ENCODE data around the gene TPRG1.
"Not testable (repeated sequence)": the region's sequence is repeated elsewhere in the genome, so short reads cannot be mapped to it uniquely, and the experiment has no call there.

Gene TPRG1

DNA sequence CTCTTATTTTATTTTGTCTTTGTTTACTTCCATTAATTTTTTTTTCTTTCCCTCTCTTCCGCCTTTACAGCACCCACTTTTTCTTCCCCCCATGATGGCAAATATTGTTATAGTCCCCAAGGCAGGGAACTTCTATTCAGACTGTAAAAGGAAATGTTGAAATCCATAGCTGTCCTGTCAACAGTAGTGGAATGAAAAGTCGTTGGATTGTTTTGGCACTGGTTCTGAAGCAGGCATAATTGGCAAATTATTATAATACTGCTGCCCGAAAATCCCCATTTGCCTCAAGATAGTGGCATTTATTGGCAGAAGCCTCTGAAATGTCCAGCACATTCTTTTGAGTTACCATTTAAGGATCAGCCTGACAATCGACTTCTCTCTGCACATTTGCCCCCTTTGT lies 150.6 kb downstream of the TPRG1 start:
- Histone ChIP-seq H3K9ac (ENCODE audit: low read length) (no peak overlapping the region), H4K20me1 (ENCODE audit: low read depth, low read length) (no peaks in the 10 kb centered on the region), H3K36me3 (ENCODE audit: low read length) (no peaks in the 10 kb centered on the region), H2AFZ (ENCODE audit: low read depth, low read length, severe bottlenecking) (no peak overlapping the region), H3K9me3 (ENCODE audit: insufficient read depth, low read length) (no peaks in the 10 kb centered on the region), H3K4me2 (ENCODE audit: low read depth, low read length, poor library complexity, severe bottlenecking) (no peak overlapping the region), H3F3A (ENCODE audit: insufficient read depth) (no peaks in the 10 kb centered on the region), H3K79me2 (ENCODE audit: insufficient read depth, low read length) (no peaks in the 10 kb centered on the region), H3K27ac (ENCODE audit: low read depth, low read length) (no peak overlapping the region), H3K4me3 (ENCODE audit: insufficient read depth, low read length, poor library complexity, severe bottlenecking) (no peak overlapping the region), H3K27me3 (ENCODE audit: low read length) (no peaks in the 10 kb centered on the region), H3K9me2 (replicated peaks; ENCODE audit: insufficient read depth, low read length) (no peaks in the 10 kb centered on the region)
- TF ChIP-seq, protein P1, sequence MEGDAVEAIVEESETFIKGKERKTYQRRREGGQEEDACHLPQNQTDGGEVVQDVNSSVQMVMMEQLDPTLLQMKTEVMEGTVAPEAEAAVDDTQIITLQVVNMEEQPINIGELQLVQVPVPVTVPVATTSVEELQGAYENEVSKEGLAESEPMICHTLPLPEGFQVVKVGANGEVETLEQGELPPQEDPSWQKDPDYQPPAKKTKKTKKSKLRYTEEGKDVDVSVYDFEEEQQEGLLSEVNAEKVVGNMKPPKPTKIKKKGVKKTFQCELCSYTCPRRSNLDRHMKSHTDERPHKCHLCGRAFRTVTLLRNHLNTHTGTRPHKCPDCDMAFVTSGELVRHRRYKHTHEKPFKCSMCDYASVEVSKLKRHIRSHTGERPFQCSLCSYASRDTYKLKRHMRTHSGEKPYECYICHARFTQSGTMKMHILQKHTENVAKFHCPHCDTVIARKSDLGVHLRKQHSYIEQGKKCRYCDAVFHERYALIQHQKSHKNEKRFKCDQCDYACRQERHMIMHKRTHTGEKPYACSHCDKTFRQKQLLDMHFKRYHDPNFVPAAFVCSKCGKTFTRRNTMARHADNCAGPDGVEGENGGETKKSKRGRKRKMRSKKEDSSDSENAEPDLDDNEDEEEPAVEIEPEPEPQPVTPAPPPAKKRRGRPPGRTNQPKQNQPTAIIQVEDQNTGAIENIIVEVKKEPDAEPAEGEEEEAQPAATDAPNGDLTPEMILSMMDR (IDR thresholded peaks at IDR 0.05; ENCODE audit: insufficient read depth, low read length, poor library complexity, severe bottlenecking): no peak
- TF ChIP-seq EZH2phosphoT487 (conservative IDR thresholded peaks at IDR 0.05; ENCODE audit: low read length): no peak

GRCh38 chr3:189324538-189325138 lies 152.9 kb downstream of the TPRG1 start:
- Histone ChIP-seq H3K4me3 (ENCODE audit: insufficient read depth, low read length, poor library complexity, severe bottlenecking) (no peak overlapping the region), H3K9me2 (replicated peaks; ENCODE audit: insufficient read depth, low read length) (no peaks in the 10 kb centered on the region), H3K79me2 (ENCODE audit: insufficient read depth, low read length) (no peaks in the 10 kb centered on the region), H3K9me3 (ENCODE audit: insufficient read depth, low read length) (no peaks in the 10 kb centered on the region), H4K20me1 (ENCODE audit: low read depth, low read length) (no peaks in the 10 kb centered on the region), H3F3A (ENCODE audit: insufficient read depth) (no peaks in the 10 kb centered on the region), H3K27me3 (ENCODE audit: low read length) (no peaks in the 10 kb centered on the region), H3K4me2 (ENCODE audit: low read depth, low read length, poor library complexity, severe bottlenecking) (peak overlapping the region; percentile 13), H3K27ac (ENCODE audit: low read depth, low read length) (no peak overlapping the region), H2AFZ (ENCODE audit: low read depth, low read length, severe bottlenecking) (no peak overlapping the region), H3K36me3 (ENCODE audit: low read length) (no peaks in the 10 kb centered on the region), H3K9ac (ENCODE audit: low read length) (no peak overlapping the region)
- TF ChIP-seq, protein P1 (IDR thresholded peaks at IDR 0.05; ENCODE audit: insufficient read depth, low read length, poor library complexity, severe bottlenecking): no peak
- no peak for TF ChIP-seq EZH2phosphoT487 (conservative IDR thresholded peaks at IDR 0.05; ENCODE audit: low read length)

DNA sequence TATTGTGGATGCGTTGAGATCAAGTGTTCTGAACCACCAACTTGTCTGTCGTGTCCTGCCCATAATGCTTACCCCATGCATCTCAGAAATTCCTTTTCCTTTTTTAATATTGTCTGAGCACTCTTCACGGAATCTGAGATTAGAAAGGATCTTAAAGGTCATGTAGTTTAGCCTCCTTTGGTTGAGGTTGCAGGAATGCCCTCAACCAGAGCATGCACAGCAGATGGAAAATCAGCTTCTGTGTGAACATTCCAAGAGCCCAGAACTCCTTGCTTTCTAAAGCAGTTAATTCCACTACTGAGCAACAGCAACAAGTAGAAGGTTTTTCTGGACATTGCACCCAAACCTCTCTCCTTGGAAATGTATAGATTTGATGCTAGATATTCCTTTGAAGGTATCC lies 153.7 kb downstream of the TPRG1 start:
- Histone ChIP-seq H3K27me3 (ENCODE audit: low read length) (no peaks in the 10 kb centered on the region), H3K9ac (ENCODE audit: low read length) (no peak overlapping the region), H3K9me3 (ENCODE audit: insufficient read depth, low read length) (no peaks in the 10 kb centered on the region), H3K4me2 (ENCODE audit: low read depth, low read length, poor library complexity, severe bottlenecking) (no peak overlapping the region), H2AFZ (ENCODE audit: low read depth, low read length, severe bottlenecking) (no peak overlapping the region), H3K36me3 (ENCODE audit: low read length) (no peaks in the 10 kb centered on the region), H4K20me1 (ENCODE audit: low read depth, low read length) (no peaks in the 10 kb centered on the region), H3K9me2 (replicated peaks; ENCODE audit: insufficient read depth, low read length) (no peaks in the 10 kb centered on the region), H3K27ac (ENCODE audit: low read depth, low read length) (no peak overlapping the region), H3F3A (ENCODE audit: insufficient read depth) (no peaks in the 10 kb centered on the region), H3K79me2 (ENCODE audit: insufficient read depth, low read length) (no peaks in the 10 kb centered on the region), H3K4me3 (ENCODE audit: insufficient read depth, low read length, poor library complexity, severe bottlenecking) (no peak overlapping the region)
- TF ChIP-seq EZH2phosphoT487 (conservative IDR thresholded peaks at IDR 0.05; ENCODE audit: low read length): no peak
- TF ChIP-seq, protein P1 (IDR thresholded peaks at IDR 0.05; ENCODE audit: insufficient read depth, low read length, poor library complexity, severe bottlenecking): no peak

- not testable (repeated sequence) for H4K20me1 ChIP-seq (ENCODE audit: low read depth, low read length); H3K36me3 ChIP-seq (ENCODE audit: low read length); H3K9me3 ChIP-seq (ENCODE audit: insufficient read depth, low read length); H2AFZ ChIP-seq (ENCODE audit: low read depth, low read length, severe bottlenecking); H3K79me2 ChIP-seq (ENCODE audit: insufficient read depth, low read length); H3K4me2 ChIP-seq (ENCODE audit: low read depth, low read length, poor library complexity, severe bottlenecking); H3K9me2 ChIP-seq (replicated peaks; ENCODE audit: insufficient read depth, low read length); H3K4me3 ChIP-seq (ENCODE audit: insufficient read depth, low read length, poor library complexity, severe bottlenecking); H3F3A ChIP-seq (ENCODE audit: insufficient read depth); H3K27ac ChIP-seq (ENCODE audit: low read depth, low read length); H3K27me3 ChIP-seq (ENCODE audit: low read length); H3K9ac ChIP-seq (ENCODE audit: low read length)
Observed at GRCh38 chr3:189329630-189330029, 157.9 kb downstream of the TPRG1 start.

Measured in SU-DHL-6 (cell line).